NCI-H345 (cell line): Measurements from ENCODE around the gene ERC1.
"Not testable (repeated sequence)": the region's sequence is repeated elsewhere in the genome, so short reads cannot be mapped to it uniquely, and the experiment has no call there.

Experiments used
- DNase-seq: peaks from one replicate; lab custom pipeline; 2025; lab: John Stamatoyannopoulos, UW

ERC1 gene

GRCh38 chr12:1022032-1022970 is 31.3 kb downstream of the ERC1 start:
- DNase-seq = no peak

GRCh38 chr12:1030779-1031178 is 39.8 kb downstream of the ERC1 start:
- DNase-seq = no peak

- no peak for DNase-seq
Observed at GRCh38 chr12:1034243-1034642, 43.2 kb downstream of the ERC1 start.

GRCh38 chr12:1034751-1035457 is 43.9 kb downstream of the ERC1 start:
- no peak for DNase-seq

GRCh38 chr12:1041478-1041877 is 50.5 kb downstream of the ERC1 start:
- no peak for DNase-seq

GRCh38 chr12:1044199-1044598 is 53.2 kb downstream of the ERC1 start:
- no peak for DNase-seq

- no peak for DNase-seq
Observed at GRCh38 chr12:1044696-1045095, 53.7 kb downstream of the ERC1 start.

- DNase-seq = no peak
Observed at GRCh38 chr12:1046727-1047126, 55.7 kb downstream of the ERC1 start.

GRCh38 chr12:1047898-1048660 is 57.1 kb downstream of the ERC1 start:
- no peak for DNase-seq

GRCh38 chr12:1050059-1050707 is 59.2 kb downstream of the ERC1 start:
- DNase-seq = no peak

GRCh38 chr12:1051672-1052071 is 60.6 kb downstream of the ERC1 start:
- not testable (repeated sequence) for DNase-seq

- DNase-seq = no peak
Observed at GRCh38 chr12:1053690-1054089, 62.7 kb downstream of the ERC1 start.

- DNase-seq = peak; percentile 47
Observed at GRCh38 chr12:1054117-1054870, 63.3 kb downstream of the ERC1 start.

- DNase-seq = peak; percentile 7
Observed at GRCh38 chr12:1056390-1056789, 65.4 kb downstream of the ERC1 start.

GRCh38 chr12:1058423-1058822 is 67.4 kb downstream of the ERC1 start:
- DNase-seq = no peak

GRCh38 chr12:1059162-1059561 is 68.1 kb downstream of the ERC1 start:
- DNase-seq = no peak

GRCh38 chr12:1063852-1064251 is 72.8 kb downstream of the ERC1 start:
- no peak for DNase-seq

GRCh38 chr12:1064317-1064716 is 73.3 kb downstream of the ERC1 start:
- DNase-seq = no peak

- no peak for DNase-seq
Observed at GRCh38 chr12:1065629-1066028, 74.6 kb downstream of the ERC1 start.

GRCh38 chr12:1069846-1070245 is 78.8 kb downstream of the ERC1 start:
- DNase-seq = no peak

GRCh38 chr12:1071182-1071581 is 80.2 kb downstream of the ERC1 start:
- DNase-seq = no peak
